Measurements from ENCODE around the gene NELL1.

DNA sequence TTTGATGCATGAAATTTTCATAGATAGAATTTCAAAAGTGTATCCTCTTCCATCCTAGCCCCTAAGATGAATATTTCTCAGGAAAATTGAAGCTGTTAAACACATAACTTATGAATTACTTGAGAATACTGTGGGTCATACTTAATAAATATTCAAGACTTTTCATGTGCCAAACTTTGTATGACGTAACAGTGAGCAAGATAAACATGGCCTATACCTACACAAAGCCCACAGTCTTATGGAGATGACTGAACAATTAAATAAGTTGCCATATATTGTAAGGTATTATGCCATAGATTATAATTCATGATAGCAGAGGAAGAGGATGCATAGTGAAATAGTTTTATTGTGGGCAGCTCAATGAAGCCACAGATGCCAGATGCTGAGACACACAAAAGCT, 902.8 kb downstream of the NELL1 start:
- TF ChIP-seq, protein P1, sequence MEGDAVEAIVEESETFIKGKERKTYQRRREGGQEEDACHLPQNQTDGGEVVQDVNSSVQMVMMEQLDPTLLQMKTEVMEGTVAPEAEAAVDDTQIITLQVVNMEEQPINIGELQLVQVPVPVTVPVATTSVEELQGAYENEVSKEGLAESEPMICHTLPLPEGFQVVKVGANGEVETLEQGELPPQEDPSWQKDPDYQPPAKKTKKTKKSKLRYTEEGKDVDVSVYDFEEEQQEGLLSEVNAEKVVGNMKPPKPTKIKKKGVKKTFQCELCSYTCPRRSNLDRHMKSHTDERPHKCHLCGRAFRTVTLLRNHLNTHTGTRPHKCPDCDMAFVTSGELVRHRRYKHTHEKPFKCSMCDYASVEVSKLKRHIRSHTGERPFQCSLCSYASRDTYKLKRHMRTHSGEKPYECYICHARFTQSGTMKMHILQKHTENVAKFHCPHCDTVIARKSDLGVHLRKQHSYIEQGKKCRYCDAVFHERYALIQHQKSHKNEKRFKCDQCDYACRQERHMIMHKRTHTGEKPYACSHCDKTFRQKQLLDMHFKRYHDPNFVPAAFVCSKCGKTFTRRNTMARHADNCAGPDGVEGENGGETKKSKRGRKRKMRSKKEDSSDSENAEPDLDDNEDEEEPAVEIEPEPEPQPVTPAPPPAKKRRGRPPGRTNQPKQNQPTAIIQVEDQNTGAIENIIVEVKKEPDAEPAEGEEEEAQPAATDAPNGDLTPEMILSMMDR (IDR thresholded peaks at IDR 0.05), result no peak
- TF ChIP-seq POLR2A (IDR thresholded peaks at IDR 0.05), result no peak

Data from upper lobe of left lung (tissue), 4 donors.